Measurements from ENCODE around the gene MDM2. TPM values are rescaled to one million over a fixed set of nuclear protein-coding genes. Genes with fewer than 3 reads are reported as not detected.

Gene MDM2
- total RNA-seq, 4 donors from 2014 or later: 64.0 to 124 (median 85.0) TPM

DNA sequence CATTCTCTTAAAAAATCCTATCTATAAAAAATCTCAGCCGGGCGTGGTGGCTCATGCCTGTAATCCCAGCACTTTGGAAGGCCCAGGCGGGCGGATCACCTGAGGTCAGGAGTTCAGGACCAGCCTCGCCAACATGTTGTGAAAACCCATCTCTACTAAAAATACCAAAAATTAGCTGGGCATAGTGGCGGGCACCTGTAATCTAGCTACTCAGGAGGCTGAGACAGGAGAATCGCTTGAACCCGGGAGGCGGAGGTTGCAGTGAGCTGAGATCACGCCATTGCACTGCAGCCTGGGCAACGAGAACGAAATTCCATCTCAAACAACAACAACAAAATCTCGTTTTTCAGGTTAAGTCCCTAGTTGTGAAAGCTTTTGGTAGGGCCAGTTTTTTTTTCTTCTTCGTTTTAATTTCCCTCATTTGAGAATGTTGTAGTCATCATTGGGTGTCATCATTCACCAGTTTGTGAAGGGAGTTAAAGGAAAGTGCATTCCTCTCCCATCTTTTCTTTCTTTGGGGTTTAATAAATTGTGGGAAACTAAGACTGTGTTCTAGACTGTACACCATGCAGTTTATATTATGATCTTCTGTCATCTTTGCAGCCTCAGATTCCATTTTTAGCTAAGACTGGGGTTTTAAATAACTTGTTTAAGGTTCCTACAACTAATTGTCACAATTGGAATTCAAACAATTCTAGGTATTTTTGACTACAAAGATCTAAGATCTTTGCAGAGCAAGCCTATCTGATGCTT, 23.9 kb downstream of the MDM2 start:
- Histone ChIP-seq H3K36me3 (no peaks in the 10 kb centered on the region), H3K27ac (no peak overlapping the region), H3K4me3 (no peak overlapping the region), H3K4me1 (no peaks in the 10 kb centered on the region), H3K9me3 (no peaks in the 10 kb centered on the region), H3K27me3 (no peaks in the 10 kb centered on the region)
- no peak for TF ChIP-seq POLR2A (IDR thresholded peaks at IDR 0.05)
- TF ChIP-seq, protein P1, sequence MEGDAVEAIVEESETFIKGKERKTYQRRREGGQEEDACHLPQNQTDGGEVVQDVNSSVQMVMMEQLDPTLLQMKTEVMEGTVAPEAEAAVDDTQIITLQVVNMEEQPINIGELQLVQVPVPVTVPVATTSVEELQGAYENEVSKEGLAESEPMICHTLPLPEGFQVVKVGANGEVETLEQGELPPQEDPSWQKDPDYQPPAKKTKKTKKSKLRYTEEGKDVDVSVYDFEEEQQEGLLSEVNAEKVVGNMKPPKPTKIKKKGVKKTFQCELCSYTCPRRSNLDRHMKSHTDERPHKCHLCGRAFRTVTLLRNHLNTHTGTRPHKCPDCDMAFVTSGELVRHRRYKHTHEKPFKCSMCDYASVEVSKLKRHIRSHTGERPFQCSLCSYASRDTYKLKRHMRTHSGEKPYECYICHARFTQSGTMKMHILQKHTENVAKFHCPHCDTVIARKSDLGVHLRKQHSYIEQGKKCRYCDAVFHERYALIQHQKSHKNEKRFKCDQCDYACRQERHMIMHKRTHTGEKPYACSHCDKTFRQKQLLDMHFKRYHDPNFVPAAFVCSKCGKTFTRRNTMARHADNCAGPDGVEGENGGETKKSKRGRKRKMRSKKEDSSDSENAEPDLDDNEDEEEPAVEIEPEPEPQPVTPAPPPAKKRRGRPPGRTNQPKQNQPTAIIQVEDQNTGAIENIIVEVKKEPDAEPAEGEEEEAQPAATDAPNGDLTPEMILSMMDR (IDR thresholded peaks at IDR 0.05): no peak
- no peak for DNase-seq
- intact Hi-C loops (cut with DNase I; ENCODE audit: low total_unique reads): no loop called here

DNA sequence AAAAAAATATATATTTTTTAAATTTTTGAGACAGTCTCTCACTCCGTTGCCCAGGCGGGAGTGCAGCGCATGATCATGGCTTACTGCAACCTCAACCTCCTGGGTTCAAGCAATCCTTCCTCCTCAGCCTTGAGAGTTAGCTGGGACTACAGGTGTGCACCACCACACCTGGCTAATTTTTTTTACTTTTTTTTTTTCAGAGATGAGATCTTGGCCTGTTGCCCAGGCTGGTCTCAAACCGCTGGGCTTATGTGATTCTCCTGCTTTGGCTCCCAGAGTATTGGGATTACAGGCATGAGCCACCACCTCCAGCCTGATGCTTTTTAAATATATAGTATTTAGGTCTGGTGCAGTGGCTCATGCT, 24.5 kb downstream of the MDM2 start:
- no peak for DNase-seq
- H3K36me3 ChIP-seq: peaks cover 0 to under 1% of the 10 kb centered on the region in 2 donors
- no peaks in the 10 kb centered on the region for H3K9me3 ChIP-seq
- H3K27me3 ChIP-seq: no peaks in the 10 kb centered on the region
- no peaks in the 10 kb centered on the region for H3K4me1 ChIP-seq
- no peak overlapping the region for H3K27ac ChIP-seq
- intact Hi-C loops (cut with DNase I; ENCODE audit: low total_unique reads): no loop called here
- no peak overlapping the region for H3K4me3 ChIP-seq
- TF ChIP-seq, protein P1 (IDR thresholded peaks at IDR 0.05): no peak
- no peak for TF ChIP-seq POLR2A (IDR thresholded peaks at IDR 0.05)

DNA sequence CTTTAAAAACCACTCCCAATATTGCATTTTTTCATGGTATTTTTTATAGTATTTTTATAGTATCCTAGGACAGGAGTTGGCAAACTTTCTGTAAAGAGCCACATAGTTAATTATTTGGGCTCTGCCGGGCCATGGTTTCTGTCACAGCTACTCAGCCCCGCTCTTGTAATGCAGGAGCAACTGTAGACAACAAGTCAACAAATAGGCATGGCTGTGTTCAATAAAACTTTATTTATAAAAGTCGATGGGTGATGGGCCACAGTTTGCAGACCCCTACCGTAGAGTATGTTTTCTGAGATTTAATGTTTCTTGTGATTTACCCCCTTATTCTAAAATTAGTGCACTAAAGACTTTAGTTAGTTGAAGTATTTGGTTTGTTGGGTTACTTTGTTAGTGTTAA, 25.5 kb downstream of the MDM2 start:
- no peak for DNase-seq
- intact Hi-C loops (cut with DNase I; ENCODE audit: low total_unique reads): no loop called here
- Histone ChIP-seq H3K4me3 (no peak overlapping the region), H3K27ac (no peak overlapping the region), H3K4me1 (no peaks in the 10 kb centered on the region), H3K36me3 (peaks cover 0 to 4% of the 10 kb centered on the region in 2 donors), H3K27me3 (no peaks in the 10 kb centered on the region), H3K9me3 (no peaks in the 10 kb centered on the region)
- TF ChIP-seq, protein P1 (IDR thresholded peaks at IDR 0.05): no peak
- TF ChIP-seq POLR2A (IDR thresholded peaks at IDR 0.05): no peak

DNA sequence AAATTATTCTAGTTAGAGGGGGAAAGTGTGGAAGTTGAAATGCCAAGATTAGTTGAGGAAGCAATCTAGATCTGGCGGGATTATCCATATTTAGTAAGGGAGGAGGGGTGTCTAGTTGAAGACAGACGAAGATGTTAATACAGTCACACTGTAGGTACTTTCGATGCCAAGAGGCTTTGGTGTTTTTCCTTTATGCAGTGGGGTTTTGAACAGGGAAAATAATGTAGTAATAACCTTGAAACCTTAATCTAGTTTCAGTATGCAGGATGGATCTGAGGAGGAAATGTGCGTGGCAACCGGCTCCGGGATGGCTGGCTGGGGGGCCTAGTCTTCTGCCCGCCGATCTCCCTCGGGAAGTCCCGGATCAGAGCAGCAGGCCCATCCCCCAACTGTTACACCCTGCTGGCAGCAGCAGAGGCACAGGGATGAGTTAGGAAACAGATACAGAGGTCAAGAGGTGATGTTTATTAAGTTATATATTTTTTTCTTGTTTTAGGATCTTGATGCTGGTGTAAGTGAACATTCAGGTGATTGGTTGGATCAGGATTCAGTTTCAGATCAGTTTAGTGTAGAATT, 27.4 kb downstream of the MDM2 start:
- H3K27me3 ChIP-seq: no peaks in the 10 kb centered on the region
- H3K4me3 ChIP-seq: no peak overlapping the region
- no peak for DNase-seq
- H3K27ac ChIP-seq: no peak overlapping the region
- H3K9me3 ChIP-seq: no peaks in the 10 kb centered on the region
- intact Hi-C loops (cut with DNase I; ENCODE audit: low total_unique reads): no loop called here
- peaks cover 0 to 4% of the 10 kb centered on the region in 2 donors for H3K36me3 ChIP-seq
- H3K4me1 ChIP-seq: no peaks in the 10 kb centered on the region
- TF ChIP-seq, protein P1 (IDR thresholded peaks at IDR 0.05): no peak
- no peak for TF ChIP-seq POLR2A (IDR thresholded peaks at IDR 0.05)

DNA sequence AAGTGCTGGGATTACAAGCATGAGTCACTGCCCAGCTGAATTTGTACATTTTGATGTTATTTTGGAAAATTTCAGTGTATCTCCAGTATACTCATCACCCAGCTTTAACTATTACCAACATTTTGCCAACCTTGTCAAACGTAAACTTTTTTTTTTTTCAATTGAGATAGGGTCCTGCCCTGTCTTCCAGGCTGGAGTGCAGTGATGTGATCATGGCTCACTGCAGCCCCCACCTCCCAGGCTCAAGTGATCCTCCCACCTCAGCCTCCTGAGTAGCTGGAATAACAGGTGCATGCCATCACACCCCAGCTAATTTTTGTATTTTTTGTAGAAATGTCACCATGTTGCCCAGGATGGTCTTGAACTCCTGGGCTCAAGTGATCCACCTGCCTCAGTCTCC, 29.2 kb downstream of the MDM2 start:
- Histone ChIP-seq H3K4me3 (no peak overlapping the region), H3K4me1 (no peaks in the 10 kb centered on the region), H3K27me3 (no peaks in the 10 kb centered on the region), H3K36me3 (peaks cover 0 to 4% of the 10 kb centered on the region in 2 donors), H3K27ac (no peak overlapping the region), H3K9me3 (no peaks in the 10 kb centered on the region)
- intact Hi-C loops (cut with DNase I; ENCODE audit: low total_unique reads): no loop called here
- TF ChIP-seq, protein P1 (IDR thresholded peaks at IDR 0.05): no peak
- no peak for TF ChIP-seq POLR2A (IDR thresholded peaks at IDR 0.05)
- DNase-seq: no peak

Measured in uterus (tissue), 4 donors.